ENCODE results near the gene IL21R.

DNA sequence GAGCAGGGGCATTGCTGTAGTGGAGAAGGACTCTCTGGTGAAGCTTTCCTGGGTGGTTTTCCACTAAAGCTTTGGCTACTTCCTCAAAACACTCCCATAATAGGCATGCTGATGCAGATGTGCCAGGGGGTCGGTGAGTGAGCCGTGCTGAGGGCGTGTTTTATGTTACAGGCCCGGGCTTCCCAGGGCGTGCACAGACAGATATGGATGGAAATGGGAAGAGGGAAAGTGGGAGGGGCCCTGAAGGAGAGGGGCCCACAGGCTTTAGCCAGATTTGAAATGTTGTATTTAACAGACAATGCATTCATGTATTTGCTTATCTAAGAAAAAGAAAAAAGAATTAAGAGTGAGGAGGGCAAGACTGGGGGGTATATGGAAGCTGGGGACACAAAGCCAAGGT lies 56.3 kb downstream of the IL21R start:
- no peak for TF ChIP-seq CTCF (IDR thresholded peaks at IDR 0.05; ENCODE audit: low read depth, low read length, poor library complexity, severe bottlenecking)
- TF ChIP-seq EZH2phosphoT487 (IDR thresholded peaks at IDR 0.05; ENCODE audit: borderline replicate concordance, low read length), result no peak
